GM19452 (cell line): Measurements from ENCODE around the gene SMIM12.

Source experiments
- ATAC-seq: cut with Tn5 transposase; IDR thresholded peaks from one replicate; pipeline ENCODE4 v1.9.1; 2021; ENCODE audit not compliant: unreplicated experiment

SMIM12 gene

DNA sequence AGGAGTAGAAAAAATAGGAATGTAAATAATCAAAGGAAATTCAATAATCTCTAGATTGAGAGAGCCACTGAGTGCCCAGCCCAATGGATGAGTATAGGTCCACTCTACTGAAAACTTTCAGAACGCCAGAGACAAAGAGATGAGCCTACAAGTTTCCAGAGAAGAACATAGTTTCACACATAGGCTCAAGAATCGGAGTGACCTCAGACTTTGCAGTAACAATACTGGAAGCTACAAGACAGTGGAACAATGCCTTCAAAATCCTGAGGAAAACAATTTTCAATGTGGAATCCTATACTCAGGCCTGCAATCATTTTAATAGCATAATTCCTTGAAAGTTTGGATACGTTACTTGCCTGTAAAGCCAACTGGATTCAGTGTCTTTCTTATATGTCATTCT lies 55.8 kb downstream of the SMIM12 start:
- no peak for ATAC-seq
